Neural cell (in vitro differentiated cells): ENCODE results near the gene GRK1.

Experiments
- CTCF ChIP-seq: fragments of 450-650 bp; IDR thresholded peaks from 2 replicates; pipeline ENCODE4 v1.5.1; 2014; ENCODE audit warnings: antibody characterized with exemption, mild to moderate bottlenecking, moderate library complexity; ENCODE audit not compliant: poor library complexity, severe bottlenecking
- EP300 ChIP-seq: fragments of 450-650 bp; conservative IDR thresholded peaks from 2 replicates; pipeline ENCODE4 v1.6.1; 2014; ENCODE audit warnings: antibody characterized with exemption, mild to moderate bottlenecking, moderate library complexity; ENCODE audit not compliant: poor library complexity, severe bottlenecking
- EZH2 ChIP-seq: fragments of 200-600, 300-800 bp; shearing (Covaris generic), sonication (generic); IDR thresholded peaks from 2 replicates; pipeline ENCODE4 v1.6.1; 2014; ENCODE audit warnings: antibody characterized with exemption, low read length, borderline replicate concordance, mild to moderate bottlenecking; ENCODE audit not compliant: insufficient read depth, poor library complexity, severe bottlenecking
- MXI1 ChIP-seq: fragments of 450-650 bp; conservative IDR thresholded peaks from 2 replicates; pipeline ENCODE4 v1.6.1; 2014; ENCODE audit warnings: antibody characterized with exemption, mild to moderate bottlenecking; ENCODE audit not compliant: poor library complexity, severe bottlenecking
- POLR2AphosphoS5 ChIP-seq: IDR thresholded peaks from 2 replicates; pipeline ENCODE4 v1.6.1; 2012
- RAD21 ChIP-seq: fragments of 450-650 bp; conservative IDR thresholded peaks from 2 replicates; pipeline ENCODE4 v1.6.1; 2014; ENCODE audit warnings: antibody characterized with exemption, mild to moderate bottlenecking, moderate library complexity
- REST ChIP-seq: IDR thresholded peaks from 2 replicates; pipeline ENCODE4 v1.6.1; 2012; ENCODE audit warnings: borderline replicate concordance
- SMC3 ChIP-seq: fragments of 450-650 bp; conservative IDR thresholded peaks from 2 replicates; pipeline ENCODE4 v1.6.1; 2014; ENCODE audit warnings: antibody characterized with exemption, mild to moderate bottlenecking, moderate library complexity; ENCODE audit not compliant: poor library complexity
- TAF1 ChIP-seq: IDR thresholded peaks from 2 replicates; pipeline ENCODE4 v1.6.1; 2012; ENCODE audit warnings: low read depth

GRCh38 chr13:113648216-113648610 lies 18.8 kb upstream of the GRK1 start:
- TF ChIP-seq CTCF (no peak), REST (no peak), SMC3 (no peak), MXI1 (no peak), EZH2 (no peak), EP300 (no peak), POLR2AphosphoS5 (no peak), RAD21 (no peak), TAF1 (no peak)
